Activated CD4-positive, alpha-beta T cell treated with anti-CD3 and anti-CD28 coated beads, Interleukin-2, amount 10 ng/mL, durations not matched to agents 24 days and 14 days (primary cell): Measurements from ENCODE around the gene MID1IP1. TPM values are rescaled to one million over a fixed set of nuclear protein-coding genes. Genes with fewer than 3 reads are reported as not detected.

Experiments
- DNase-seq: peaks from one replicate; pipeline ENCODE4 v3.0.0; 2022
- H3K27ac Mint-ChIP-seq: one replicate; pipeline ENCODE4 v1.8.0; 2022; ENCODE audit warnings: mild to moderate bottlenecking, mixed read lengths
- H3K27me3 Mint-ChIP-seq: one replicate; pipeline ENCODE4 v1.8.0; 2022; ENCODE audit warnings: mixed read lengths
- H3K36me3 Mint-ChIP-seq: one replicate; pipeline ENCODE4 v1.8.0; 2022; ENCODE audit warnings: low read depth, mild to moderate bottlenecking, mixed read lengths
- H3K4me1 Mint-ChIP-seq: one replicate; pipeline ENCODE4 v1.8.0; 2021; ENCODE audit warnings: mixed read lengths
- H3K4me3 Mint-ChIP-seq: one replicate; pipeline ENCODE4 v1.8.0; 2022; ENCODE audit warnings: mild to moderate bottlenecking, moderate library complexity, mixed read lengths
- H3K9me3 Mint-ChIP-seq: one replicate; pipeline ENCODE4 v1.8.0; 2021; ENCODE audit warnings: mixed read lengths
- intact Hi-C: fragments of 100-400 bp; cut with micrococcal nuclease; formaldehyde crosslinking; loops from one replicate; pipeline ENCODE4 v1.15.1; 2023
- total RNA-seq: library from RNA; stranded (reverse); gene quantifications from 2 replicates; pipeline ENCODE4 v1.2.3, GENCODE V29; 2022

The MID1IP1 gene
- total RNA-seq, 1 donor from 2014 or later, result 108 TPM

- no peaks in the 10 kb centered on the region for H3K9me3 Mint-ChIP-seq
- no peak for DNase-seq
- H3K27me3 Mint-ChIP-seq, result no peaks in the 10 kb centered on the region
- H3K36me3 Mint-ChIP-seq, result no peaks in the 10 kb centered on the region
- H3K27ac Mint-ChIP-seq, result no peak overlapping the region
- intact Hi-C loops, result no loop called here
- H3K4me3 Mint-ChIP-seq, result no peak overlapping the region
- no peaks in the 10 kb centered on the region for H3K4me1 Mint-ChIP-seq
These were observed 30.7 kb downstream of the MID1IP1 start for GRCh38 chrX:38831949-38832348.

DNA sequence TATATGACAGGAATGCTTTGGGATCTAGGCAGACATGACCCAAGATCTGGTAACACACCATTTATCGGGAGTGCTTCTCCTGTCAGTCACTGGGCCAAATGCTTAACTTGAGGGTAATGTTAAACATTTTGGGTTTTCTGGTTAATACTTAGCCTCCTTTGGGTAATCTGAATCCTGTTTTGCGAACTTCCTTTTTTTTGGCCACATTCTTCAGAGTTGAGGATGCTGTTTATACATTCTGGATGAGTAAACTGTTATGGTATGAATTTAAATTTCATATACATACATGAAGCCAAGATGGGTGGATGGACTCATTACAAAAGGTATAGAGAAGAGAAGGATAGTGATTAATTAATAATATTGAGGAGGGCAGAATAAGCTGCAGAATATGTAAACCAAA, 36.1 kb downstream of the MID1IP1 start:
- no peak overlapping the region for H3K27ac Mint-ChIP-seq
- H3K9me3 Mint-ChIP-seq, result peaks cover 7% of the 10 kb centered on the region
- H3K4me3 Mint-ChIP-seq, result no peak overlapping the region
- intact Hi-C loops, result no loop called here
- peaks cover 4% of the 10 kb centered on the region for H3K27me3 Mint-ChIP-seq
- H3K4me1 Mint-ChIP-seq, result no peaks in the 10 kb centered on the region
- no peaks in the 10 kb centered on the region for H3K36me3 Mint-ChIP-seq
- no peak for DNase-seq

- intact Hi-C loops, result no loop called here
- no peak overlapping the region for H3K27ac Mint-ChIP-seq
- H3K36me3 Mint-ChIP-seq, result no peaks in the 10 kb centered on the region
- no peaks in the 10 kb centered on the region for H3K4me1 Mint-ChIP-seq
- no peak overlapping the region for H3K4me3 Mint-ChIP-seq
- H3K27me3 Mint-ChIP-seq, result peaks cover 4% of the 10 kb centered on the region
- no peak for DNase-seq
- peaks cover 7% of the 10 kb centered on the region for H3K9me3 Mint-ChIP-seq
These were observed 38.0 kb downstream of the MID1IP1 start for GRCh38 chrX:38839277-38839676.

GRCh38 chrX:38839944-38840343, 38.7 kb downstream of the MID1IP1 start:
- Mint-ChIP-seq H3K4me3 (no peak overlapping the region), H3K4me1 (no peaks in the 10 kb centered on the region), H3K27ac (no peak overlapping the region), H3K9me3 (peaks cover 7% of the 10 kb centered on the region), H3K36me3 (no peaks in the 10 kb centered on the region), H3K27me3 (peaks cover 4% of the 10 kb centered on the region)
- intact Hi-C loops, result no loop called here
- no peak for DNase-seq

GRCh38 chrX:38841750-38842149, 40.5 kb downstream of the MID1IP1 start:
- Mint-ChIP-seq H3K9me3 (peaks cover 10% of the 10 kb centered on the region), H3K4me3 (no peak overlapping the region), H3K36me3 (no peaks in the 10 kb centered on the region), H3K27me3 (peaks cover 4% of the 10 kb centered on the region), H3K27ac (no peak overlapping the region), H3K4me1 (peaks cover 8% of the 10 kb centered on the region)
- DNase-seq, result no peak
- intact Hi-C loops, result no loop called here

GRCh38 chrX:38845426-38845825, 44.2 kb downstream of the MID1IP1 start:
- Mint-ChIP-seq H3K36me3 (no peaks in the 10 kb centered on the region), H3K4me3 (no peak overlapping the region), H3K9me3 (peaks cover 6% of the 10 kb centered on the region), H3K4me1 (peaks cover 10% of the 10 kb centered on the region), H3K27ac (no peak overlapping the region), H3K27me3 (no peaks in the 10 kb centered on the region)
- DNase-seq, result no peak
- intact Hi-C loops, result no loop called here

DNA sequence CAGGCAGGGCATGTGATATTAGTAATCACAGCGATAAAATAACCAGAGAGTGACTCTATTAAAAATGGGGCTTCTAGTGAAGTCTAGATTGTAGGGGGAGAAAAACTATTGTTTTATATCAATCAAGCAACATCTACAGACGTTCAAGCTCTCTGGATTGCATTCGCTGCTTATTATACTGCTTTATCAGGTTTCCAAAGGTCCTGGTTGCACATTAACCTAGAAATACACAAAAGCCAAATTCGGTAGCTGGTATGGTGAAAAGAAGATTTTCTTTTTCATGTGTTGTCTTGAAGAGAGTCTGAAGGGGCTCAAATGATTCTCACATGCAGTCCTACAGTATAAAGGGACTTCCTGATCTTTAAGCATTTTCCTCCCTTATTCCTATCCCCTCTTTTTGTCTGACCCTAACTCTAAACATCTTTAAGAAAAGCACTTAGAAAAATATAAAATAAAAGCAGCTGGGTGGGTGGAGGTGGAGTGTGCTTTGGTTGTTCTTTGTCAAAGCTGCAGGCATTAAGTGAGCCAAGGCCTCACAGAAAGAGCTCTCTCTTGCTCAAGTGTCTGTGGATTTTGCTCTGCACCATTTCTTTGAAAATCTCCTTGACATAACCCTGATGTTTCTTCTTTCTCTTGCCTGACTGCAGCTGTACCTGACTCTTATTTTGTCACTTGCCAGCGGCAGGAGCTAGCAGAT, 46.1 kb downstream of the MID1IP1 start:
- Mint-ChIP-seq H3K4me1 (peaks cover 10% of the 10 kb centered on the region), H3K36me3 (no peaks in the 10 kb centered on the region), H3K9me3 (peaks cover 3% of the 10 kb centered on the region), H3K27ac (no peak overlapping the region), H3K27me3 (no peaks in the 10 kb centered on the region), H3K4me3 (no peak overlapping the region)
- DNase-seq, result no peak
- intact Hi-C loops, result no loop called here

DNA sequence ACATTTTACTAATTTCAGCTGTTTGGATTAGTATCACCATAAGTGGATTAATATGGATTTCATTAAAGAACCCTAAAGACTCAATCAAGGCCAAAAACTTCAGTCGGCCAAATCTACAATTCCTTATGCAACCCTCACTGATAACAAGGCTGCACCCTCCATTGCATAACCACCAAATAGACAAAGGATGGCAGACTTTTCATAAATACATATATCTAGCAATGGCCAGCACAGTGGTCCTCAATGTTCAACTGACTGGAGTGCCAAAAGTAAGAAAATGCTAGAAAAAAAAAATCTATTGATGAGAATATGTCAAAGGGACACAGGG, 46.6 kb downstream of the MID1IP1 start:
- intact Hi-C loops, result no loop called here
- no peak overlapping the region for H3K27ac Mint-ChIP-seq
- H3K27me3 Mint-ChIP-seq, result no peaks in the 10 kb centered on the region
- DNase-seq, result no peak
- H3K36me3 Mint-ChIP-seq, result no peaks in the 10 kb centered on the region
- H3K9me3 Mint-ChIP-seq, result peaks cover 3% of the 10 kb centered on the region
- H3K4me3 Mint-ChIP-seq, result no peak overlapping the region
- H3K4me1 Mint-ChIP-seq, result peaks cover 10% of the 10 kb centered on the region

DNA sequence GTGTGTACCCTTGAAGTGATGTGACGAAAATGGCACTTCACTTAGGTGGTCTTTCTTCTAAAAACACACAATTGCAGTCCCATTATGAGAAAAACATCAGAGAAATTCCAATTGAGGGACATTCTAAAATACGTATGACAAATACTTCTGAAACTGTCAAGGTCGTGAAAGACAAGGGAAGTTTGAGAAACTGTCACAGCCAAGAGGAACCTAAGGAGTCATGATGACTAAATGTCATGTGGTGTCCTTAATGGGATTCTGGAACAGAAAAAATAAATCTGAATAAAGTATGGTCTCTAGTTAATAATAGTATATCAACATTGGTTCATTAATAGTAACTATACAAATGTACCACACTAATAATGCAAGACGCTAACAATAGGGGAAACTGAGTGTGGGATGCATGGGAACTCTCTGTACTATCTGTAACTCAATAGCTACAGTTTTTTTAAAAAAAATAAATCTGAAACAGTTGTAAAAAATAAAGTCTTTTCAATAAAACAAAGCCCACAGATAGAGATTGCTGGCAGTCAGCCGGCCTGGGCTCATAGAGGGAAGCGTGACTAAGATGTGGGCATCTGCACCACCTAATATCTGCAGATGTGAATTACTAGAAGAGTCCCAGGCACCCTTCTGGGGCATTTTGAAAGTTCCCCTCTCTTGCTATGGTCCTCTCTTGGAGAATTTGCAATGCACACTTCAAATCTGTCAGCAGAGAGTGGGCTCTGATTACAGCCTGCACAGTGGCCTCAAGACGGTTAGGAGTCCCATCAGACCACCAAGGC, 47.6 kb downstream of the MID1IP1 start:
- H3K27ac Mint-ChIP-seq, result no peak overlapping the region
- peaks cover 10% of the 10 kb centered on the region for H3K4me1 Mint-ChIP-seq
- no peaks in the 10 kb centered on the region for H3K36me3 Mint-ChIP-seq
- DNase-seq, result no peak
- no peak overlapping the region for H3K4me3 Mint-ChIP-seq
- no peaks in the 10 kb centered on the region for H3K27me3 Mint-ChIP-seq
- intact Hi-C loops, result no loop called here
- H3K9me3 Mint-ChIP-seq, result peaks cover 3% of the 10 kb centered on the region

GRCh38 chrX:38850807-38851544, 49.7 kb downstream of the MID1IP1 start:
- H3K9me3 Mint-ChIP-seq, result peaks cover 3% of the 10 kb centered on the region
- H3K4me3 Mint-ChIP-seq, result no peak overlapping the region
- H3K36me3 Mint-ChIP-seq, result no peaks in the 10 kb centered on the region
- intact Hi-C loops, result no loop called here
- H3K27me3 Mint-ChIP-seq, result no peaks in the 10 kb centered on the region
- peaks cover 9% of the 10 kb centered on the region for H3K4me1 Mint-ChIP-seq
- H3K27ac Mint-ChIP-seq, result no peak overlapping the region
- DNase-seq, result no peak

DNA sequence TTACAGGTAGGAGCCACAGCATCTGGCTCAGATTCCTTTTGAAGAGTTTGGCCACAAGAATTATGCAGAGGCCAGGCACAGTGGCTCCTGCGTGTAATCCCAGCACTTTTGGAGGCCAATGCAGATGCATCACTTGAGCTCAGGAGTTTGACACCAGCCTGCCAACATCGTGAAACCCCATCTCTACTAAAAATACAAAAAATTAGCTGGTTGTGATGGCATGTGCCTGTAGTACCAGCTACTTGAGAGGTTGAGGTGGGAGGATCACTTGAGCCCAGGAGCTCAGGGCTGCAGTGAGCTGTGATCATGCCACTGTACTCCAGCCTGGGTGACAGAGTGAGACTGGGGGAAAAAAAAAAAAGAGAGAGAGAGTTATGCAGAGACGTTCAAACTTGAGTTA, 53.0 kb downstream of the MID1IP1 start:
- no peak for DNase-seq
- Mint-ChIP-seq H3K27me3 (no peaks in the 10 kb centered on the region), H3K4me1 (peaks cover 2% of the 10 kb centered on the region), H3K27ac (no peak overlapping the region), H3K36me3 (no peaks in the 10 kb centered on the region), H3K4me3 (no peak overlapping the region), H3K9me3 (no peaks in the 10 kb centered on the region)
- intact Hi-C loops, result no loop called here

Other genes starting within 250 kb of the MID1IP1 start
- 0.19 TPM in 1 of 2 replicates, not detected in the other for gene TSPAN7, start 239.9 kb upstream of the MID1IP1 start, total RNA-seq